Suprapubic skin (tissue), 4 donors: ENCODE measurements around the gene NOP56. TPM values are rescaled to one million over a fixed set of nuclear protein-coding genes. Genes with fewer than 3 reads are reported as not detected.
A peak's percentile ranks its signal among the peaks of the same experiment; 100 is the strongest.

Source experiments
- DNase-seq, 2 donors: peaks; one replicate each; pipeline ENCODE4 v3.0.0-alpha.2; 2019; ENCODE audit warnings: low spot score in 2 of 2
- H3K27ac ChIP-seq: fragments of 200-600 bp; sonication (generic); one replicate; pipeline ENCODE4 v1.5.1; 2019
- H3K27me3 ChIP-seq: fragments of 200-600 bp; sonication (generic); one replicate; pipeline ENCODE4 v1.5.1; 2019
- H3K36me3 ChIP-seq: fragments of 200-600 bp; sonication (generic); one replicate; pipeline ENCODE4 v1.5.1; 2019
- H3K4me1 ChIP-seq: fragments of 200-600 bp; sonication (generic); one replicate; pipeline ENCODE4 v1.5.1; 2019
- H3K4me3 ChIP-seq: fragments of 200-600 bp; sonication (generic); one replicate; pipeline ENCODE4 v1.5.1; 2019; ENCODE audit warnings: mild to moderate bottlenecking
- H3K9me3 ChIP-seq: fragments of 200-600 bp; sonication (generic); one replicate; pipeline ENCODE4 v1.5.1; 2019
- EP300 ChIP-seq: sonication (generic); formaldehyde crosslinking; IDR thresholded peaks from one replicate; pipeline ENCODE4 v1.6.1; 2017; ENCODE audit warnings: antibody characterized with exemption
- POLR2A ChIP-seq, 2 donors: fragments of 450-650 bp; IDR thresholded peaks; one replicate each; pipeline ENCODE4 v1.6.1; 2017; ENCODE audit warnings: antibody characterized with exemption in 2 of 2, mild to moderate bottlenecking in 2 of 2, moderate library complexity in 2 of 2
- POLR2AphosphoS5 ChIP-seq, 3 donors: sonication (generic); formaldehyde crosslinking; IDR thresholded peaks; one replicate each; pipeline ENCODE4 v1.6.1; 2017; ENCODE audit warnings: antibody characterized with exemption in 3 of 3
- WGBS: methylation state at CpG from one replicate; pipeline ENCODE4 v1.1.5; 2018; 5-methylcytosine and 5-hydroxymethylcytosine counted together
- total RNA-seq, 4 donors: library from RNA; depleted of rRNA; stranded (reverse); fragments of >200 nt; gene quantifications; one replicate each; pipeline ENCODE4 v1.1.0, GENCODE V29; 2016
- TF ChIP-seq, protein P1 (sequence below), 2 donors: fragments of 200-600 bp in 1 of 2; fragments of 450-650 bp in 1 of 2; sonication (generic) in 1 of 2; IDR thresholded peaks; one replicate each; pipeline ENCODE4 v1.5.1; 2016 to 2019; ENCODE audit warnings: antibody characterized with exemption in 2 of 2, mild to moderate bottlenecking in 1 of 2, moderate library complexity in 1 of 2

NOP56 gene
- total RNA-seq, 4 donors from 2014 or later: 81.2 to 140 (median 109) TPM

DNA sequence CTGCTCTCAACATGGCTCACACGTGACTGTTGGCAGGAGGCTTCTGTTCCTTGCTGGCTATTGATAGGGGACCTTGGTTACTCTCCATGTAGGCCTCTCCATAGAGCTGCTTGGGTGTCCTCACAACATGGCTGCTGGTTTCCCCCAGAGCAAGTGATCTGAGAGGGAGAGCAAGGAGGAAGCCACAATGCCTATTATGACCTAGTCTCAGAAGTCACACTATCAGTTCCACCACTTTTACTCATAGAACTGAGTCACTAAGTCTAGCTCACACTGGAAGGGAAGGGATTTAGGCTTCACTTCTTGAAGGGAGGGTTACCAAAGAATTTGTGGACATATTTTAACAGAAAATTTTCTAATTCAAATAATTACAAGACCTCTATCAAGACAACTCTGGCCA is 8.7 kb upstream of the NOP56 start:
- no peak overlapping the region for H3K27ac ChIP-seq
- no peaks in the 10 kb centered on the region for H3K9me3 ChIP-seq
- no peaks in the 10 kb centered on the region for H3K4me1 ChIP-seq
- no peak overlapping the region for H3K4me3 ChIP-seq
- 56% methylated on average over 1 of the region's 1 CpG for whole genome bisulfite sequencing
- TF ChIP-seq POLR2A (IDR thresholded peaks at IDR 0.05): no peak
- TF ChIP-seq, protein P1, sequence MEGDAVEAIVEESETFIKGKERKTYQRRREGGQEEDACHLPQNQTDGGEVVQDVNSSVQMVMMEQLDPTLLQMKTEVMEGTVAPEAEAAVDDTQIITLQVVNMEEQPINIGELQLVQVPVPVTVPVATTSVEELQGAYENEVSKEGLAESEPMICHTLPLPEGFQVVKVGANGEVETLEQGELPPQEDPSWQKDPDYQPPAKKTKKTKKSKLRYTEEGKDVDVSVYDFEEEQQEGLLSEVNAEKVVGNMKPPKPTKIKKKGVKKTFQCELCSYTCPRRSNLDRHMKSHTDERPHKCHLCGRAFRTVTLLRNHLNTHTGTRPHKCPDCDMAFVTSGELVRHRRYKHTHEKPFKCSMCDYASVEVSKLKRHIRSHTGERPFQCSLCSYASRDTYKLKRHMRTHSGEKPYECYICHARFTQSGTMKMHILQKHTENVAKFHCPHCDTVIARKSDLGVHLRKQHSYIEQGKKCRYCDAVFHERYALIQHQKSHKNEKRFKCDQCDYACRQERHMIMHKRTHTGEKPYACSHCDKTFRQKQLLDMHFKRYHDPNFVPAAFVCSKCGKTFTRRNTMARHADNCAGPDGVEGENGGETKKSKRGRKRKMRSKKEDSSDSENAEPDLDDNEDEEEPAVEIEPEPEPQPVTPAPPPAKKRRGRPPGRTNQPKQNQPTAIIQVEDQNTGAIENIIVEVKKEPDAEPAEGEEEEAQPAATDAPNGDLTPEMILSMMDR (IDR thresholded peaks at IDR 0.05): no peak
- TF ChIP-seq EP300: no peak
- no peak for TF ChIP-seq POLR2AphosphoS5 (IDR thresholded peaks at IDR 0.05)
- H3K27me3 ChIP-seq: no peaks in the 10 kb centered on the region
- DNase-seq: no peak
- H3K36me3 ChIP-seq: peaks cover 10% of the 10 kb centered on the region

DNA sequence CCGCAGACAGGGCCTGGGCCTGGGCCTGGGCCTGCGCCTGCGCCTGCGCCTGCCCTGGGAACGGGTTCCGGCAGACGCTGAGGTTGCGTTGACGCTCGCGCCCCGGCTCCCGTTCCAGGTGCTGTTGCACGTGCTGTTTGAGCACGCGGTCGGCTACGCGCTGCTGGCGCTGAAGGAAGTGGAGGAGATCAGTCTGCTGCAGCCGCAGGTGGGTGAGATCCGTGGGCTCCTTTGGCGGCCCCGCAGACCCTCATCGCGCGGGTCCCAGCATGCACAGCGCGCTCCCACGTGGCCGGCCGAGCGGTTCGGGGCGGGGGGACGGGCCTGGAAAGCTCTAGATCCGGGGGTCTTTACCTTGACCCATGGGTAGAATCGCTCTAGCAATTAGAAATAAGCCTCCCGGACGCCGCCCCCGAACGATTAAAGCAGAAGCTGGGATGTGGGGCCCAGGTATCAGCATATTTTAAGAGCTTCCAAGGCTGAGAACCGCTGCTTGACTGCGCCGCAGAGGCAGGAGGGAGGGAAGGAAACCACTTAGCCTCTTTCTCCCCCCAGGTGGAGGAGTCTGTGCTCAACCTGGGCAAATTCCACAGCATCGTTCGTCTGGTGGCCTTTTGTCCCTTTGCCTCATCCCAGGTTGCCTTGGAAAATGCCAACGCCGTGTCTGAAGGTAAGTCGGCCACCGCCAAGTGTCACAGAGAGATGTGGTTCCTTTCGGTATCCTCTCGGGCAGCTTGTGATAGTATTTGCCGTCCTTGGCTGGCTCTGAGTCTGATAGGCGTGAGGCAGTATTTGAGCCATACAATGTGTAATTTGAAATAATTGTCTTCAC is 508 bp downstream of the NOP56 start:
- H3K4me1 ChIP-seq: peaks cover 29% of the 10 kb centered on the region

DNA sequence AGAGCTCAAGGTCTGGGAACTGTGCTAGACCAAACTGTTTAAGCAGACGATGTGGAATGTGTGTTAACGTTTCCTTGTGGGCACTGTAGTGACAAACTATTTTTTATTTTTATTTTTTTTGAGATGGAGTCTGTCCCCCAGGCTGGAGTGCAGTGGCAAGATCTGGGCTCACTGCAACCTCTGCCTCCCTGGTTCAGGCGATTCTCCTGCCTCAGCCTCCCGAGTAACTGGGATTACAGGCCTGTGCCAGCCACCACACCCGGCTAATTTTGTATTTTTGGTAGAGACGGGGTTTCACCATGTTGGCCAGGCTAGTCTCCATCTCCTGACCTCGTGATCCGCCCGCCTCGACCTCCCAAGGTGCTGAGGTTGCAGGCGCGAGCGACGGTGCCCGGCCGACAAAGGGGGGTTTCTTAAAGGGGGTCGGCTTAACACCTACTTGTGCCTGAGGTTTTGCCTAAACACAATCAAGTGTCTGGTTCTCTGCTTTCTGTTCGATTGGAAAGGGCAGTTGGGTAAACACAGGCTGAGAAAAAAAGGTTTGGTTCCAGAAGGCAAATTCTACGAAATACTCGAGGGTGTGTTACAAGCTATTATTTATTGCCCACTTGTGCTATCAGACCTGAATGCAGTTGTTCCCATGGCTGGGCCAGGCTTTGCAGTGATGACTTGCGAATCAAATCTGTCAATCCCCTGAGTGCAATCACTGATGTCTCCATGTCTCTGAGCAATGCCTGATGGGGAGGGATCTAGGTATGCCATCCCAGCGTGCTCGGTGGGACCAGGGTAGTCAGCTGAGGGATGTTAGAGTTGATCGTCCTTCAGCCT is 1.3 kb downstream of the NOP56 start:
- no peak for TF ChIP-seq EP300
- no peak for TF ChIP-seq POLR2A (IDR thresholded peaks at IDR 0.05)
- TF ChIP-seq, protein P1 (IDR thresholded peaks at IDR 0.05): no peak
- TF ChIP-seq POLR2AphosphoS5 (IDR thresholded peaks at IDR 0.05): no peak
- H3K27ac ChIP-seq: no peak overlapping the region
- 42% methylated on average over 24 of the region's 24 CpGs for WGBS

More for the DNA sequence above, 508 bp downstream of the NOP56 start:
- TF ChIP-seq POLR2AphosphoS5 (IDR thresholded peaks at IDR 0.05) (no peak), POLR2A (IDR thresholded peaks at IDR 0.05) (no peak)
- WGBS: under 1% methylated on average over 29 of the region's 56 CpGs
- peak overlapping the region; percentile 96 for H3K27ac ChIP-seq
- H3K36me3 ChIP-seq: peaks cover 39% of the 10 kb centered on the region
- no peaks in the 10 kb centered on the region for H3K27me3 ChIP-seq
- H3K4me3 ChIP-seq: peak overlapping the region; percentile 97
- no peaks in the 10 kb centered on the region for H3K9me3 ChIP-seq
- DNase-seq: peak in 1 of 2 donors; percentile 74

DNA sequence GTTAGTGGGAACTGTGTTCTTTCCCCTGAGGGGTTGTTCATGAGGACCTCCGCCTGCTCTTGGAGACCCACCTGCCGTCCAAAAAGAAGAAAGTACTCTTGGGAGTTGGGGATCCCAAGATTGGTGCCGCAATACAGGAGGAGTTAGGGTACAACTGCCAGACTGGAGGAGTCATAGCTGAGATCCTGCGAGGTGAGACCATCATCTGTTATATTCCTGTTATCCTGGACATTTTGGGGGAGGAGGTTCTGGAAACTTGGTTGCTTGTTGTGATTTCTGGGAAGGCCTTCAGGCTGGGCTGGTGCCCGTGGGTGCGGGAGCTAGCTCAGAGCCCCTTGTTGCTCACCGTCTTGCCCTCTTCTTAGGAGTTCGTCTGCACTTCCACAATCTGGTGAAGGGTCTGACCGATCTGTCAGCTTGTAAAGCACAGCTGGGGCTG is 2.0 kb downstream of the NOP56 start:
- H3K9me3 ChIP-seq: no peaks in the 10 kb centered on the region
- H3K27me3 ChIP-seq: no peaks in the 10 kb centered on the region
- peaks cover 29% of the 10 kb centered on the region for H3K4me1 ChIP-seq
- H3K4me3 ChIP-seq: peak overlapping the region; percentile 97
- 86% methylated on average over 9 of the region's 9 CpGs for WGBS
- DNase-seq: no peak
- no peak for TF ChIP-seq POLR2AphosphoS5 (IDR thresholded peaks at IDR 0.05)
- TF ChIP-seq POLR2A (IDR thresholded peaks at IDR 0.05): no peak
- TF ChIP-seq EP300: no peak
- TF ChIP-seq, protein P1 (IDR thresholded peaks at IDR 0.05): no peak
- no peak overlapping the region for H3K27ac ChIP-seq
- H3K36me3 ChIP-seq: peaks cover 53% of the 10 kb centered on the region

More for the DNA sequence above, 1.3 kb downstream of the NOP56 start:
- H3K27me3 ChIP-seq: no peaks in the 10 kb centered on the region
- H3K4me1 ChIP-seq: peaks cover 29% of the 10 kb centered on the region
- no peak for DNase-seq
- H3K9me3 ChIP-seq: no peaks in the 10 kb centered on the region
- H3K4me3 ChIP-seq: peak overlapping the region; percentile 97
- peaks cover 47% of the 10 kb centered on the region for H3K36me3 ChIP-seq

DNA sequence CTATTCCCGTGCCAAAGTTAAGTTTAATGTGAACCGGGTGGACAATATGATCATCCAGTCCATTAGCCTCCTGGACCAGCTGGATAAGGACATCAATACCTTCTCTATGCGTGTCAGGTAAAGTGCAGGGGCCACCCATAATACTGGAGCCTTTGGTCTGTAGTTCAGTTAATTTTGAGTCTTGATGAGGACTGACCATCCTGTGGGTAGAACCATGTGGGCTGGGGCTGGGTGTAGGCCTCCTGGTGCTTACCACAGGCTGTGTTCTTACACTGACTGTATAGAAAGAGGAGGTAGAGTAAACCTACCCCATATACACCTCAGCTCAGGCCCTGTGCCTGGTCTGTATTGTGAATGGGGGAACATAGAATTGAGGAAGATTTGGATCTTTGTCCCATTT is 2.4 kb downstream of the NOP56 start:
- Histone ChIP-seq H3K36me3 (peaks cover 58% of the 10 kb centered on the region), H3K4me3 (no peak overlapping the region), H3K4me1 (peaks cover 29% of the 10 kb centered on the region), H3K27me3 (no peaks in the 10 kb centered on the region), H3K9me3 (no peaks in the 10 kb centered on the region), H3K27ac (no peak overlapping the region)
- DNase-seq: no peak
- 100% methylated on average over 3 of the region's 3 CpGs for WGBS
- TF ChIP-seq, protein P1 (IDR thresholded peaks at IDR 0.05): no peak
- TF ChIP-seq POLR2A (IDR thresholded peaks at IDR 0.05): no peak
- no peak for TF ChIP-seq EP300
- no peak for TF ChIP-seq POLR2AphosphoS5 (IDR thresholded peaks at IDR 0.05)
